Endothelial cell of umbilical vein (primary cell): ENCODE data around the gene TUBGCP2.

Source experiments
- CTCF ChIP-seq, 2 donors: IDR thresholded peaks; 1 replicate in 1 of 2; 2 replicates in 1 of 2; pipeline ENCODE4 v1.5.1; 2011; ENCODE audit warnings: low read length in 2 of 2, mild to moderate bottlenecking in 2 of 2, moderate library complexity in 2 of 2, control low read depth in 1 of 2, inconsistent platforms in 1 of 2, low read depth in 1 of 2; ENCODE audit not compliant: insufficient read depth in 1 of 2; ENCODE audit errors: extremely low read depth in 1 of 2
- EZH2 ChIP-seq: IDR thresholded peaks from 2 replicates; pipeline ENCODE4 v1.6.1; 2012; ENCODE audit warnings: borderline replicate concordance, low read depth, mild to moderate bottlenecking, moderate library complexity, low read length, inconsistent platforms; ENCODE audit not compliant: severe bottlenecking
- FOS ChIP-seq: IDR thresholded peaks from 2 replicates; pipeline ENCODE4 v1.6.1; 2011; ENCODE audit warnings: mild to moderate bottlenecking, low read length, moderate library complexity, borderline replicate concordance; ENCODE audit not compliant: insufficient read depth
- GATA2 ChIP-seq: IDR thresholded peaks from 2 replicates; pipeline ENCODE4 v1.7.0; 2011; ENCODE audit warnings: low read depth, mild to moderate bottlenecking, moderate library complexity, mixed read lengths, low read length; ENCODE audit not compliant: insufficient read length, insufficient read depth
- JUN ChIP-seq: IDR thresholded peaks from 2 replicates; pipeline ENCODE4 v1.6.1; 2011; ENCODE audit warnings: borderline replicate concordance, low read depth; ENCODE audit not compliant: insufficient read length, insufficient read depth
- MAX ChIP-seq: IDR thresholded peaks from 2 replicates; pipeline ENCODE4 v1.6.1; 2011; ENCODE audit not compliant: insufficient read depth, insufficient read length
- MYC ChIP-seq: IDR thresholded peaks from one replicate; pipeline ENCODE4 v1.6.1; 2011; ENCODE audit warnings: mild to moderate bottlenecking, low read depth, low read length
- POLR2A ChIP-seq: IDR thresholded peaks from 2 replicates; pipeline ENCODE4 v1.6.1; 2012; ENCODE audit warnings: low read depth, mild to moderate bottlenecking, control low read depth, low read length
- POLR2AphosphoS5 ChIP-seq: IDR thresholded peaks from 2 replicates; pipeline ENCODE4 v1.6.1; 2012; ENCODE audit warnings: low read depth, mild to moderate bottlenecking, control low read depth, low read length, moderate library complexity; ENCODE audit not compliant: insufficient read depth

- no peak for TF ChIP-seq CTCF (IDR thresholded peaks at IDR 0.05; ENCODE audit: extremely low read depth in 1 of 2, insufficient read depth in 1 of 2, low read depth in 1 of 2, low read length in 2 of 2)
- TF ChIP-seq MAX = no peak
- TF ChIP-seq POLR2AphosphoS5 = no peak
- no peak for TF ChIP-seq FOS
- no peak for TF ChIP-seq POLR2A
- no peak for TF ChIP-seq EZH2
- TF ChIP-seq MYC = no peak
- no peak for TF ChIP-seq JUN
- TF ChIP-seq GATA2 = no peak
Measured at GRCh38 chr10:133353202-133353959, 44.7 kb upstream of the TUBGCP2 start.
